CD14-positive monocyte (primary cell): ENCODE results near the gene GLA. TPM values are rescaled to one million over a fixed set of nuclear protein-coding genes. Genes with fewer than 3 reads are reported as not detected.
A peak's percentile ranks its signal among the peaks of the same experiment; 100 is the strongest.

Experiments
- DNase-seq, 3 donors: peaks; one replicate each; pipeline ENCODE4 v3.0.0-alpha.2; 2011 to 2022
- H2AFZ ChIP-seq: 2 replicates; pipeline ENCODE4 v1.6.0; 2012; ENCODE audit warnings: mild to moderate bottlenecking, low read depth, low read length, inconsistent platforms; ENCODE audit not compliant: insufficient read depth, poor library complexity, severe bottlenecking
- H3K27ac ChIP-seq, 2 donors: 1 replicate in 1 of 2; 2 replicates in 1 of 2; pipeline ENCODE4 v1.5.1; 2012 to 2013; ENCODE audit warnings: low read length in 2 of 2, control low read depth in 1 of 2, inconsistent platforms in 1 of 2, low read depth in 1 of 2, mild to moderate bottlenecking in 1 of 2
- H3K27me3 ChIP-seq, 2 donors: one replicate each; pipeline versions ENCODE4 v1.6.0 to v1.6.1; 2011 to 2013; ENCODE audit warnings: low read length in 2 of 2; ENCODE audit not compliant: control insufficient read depth in 2 of 2, insufficient read depth in 2 of 2
- H3K36me3 ChIP-seq, 2 donors: replicated peaks in 1 of 2; 1 replicate in 1 of 2; 2 replicates in 1 of 2; pipeline versions ENCODE4 v1.5.1 to v1.6.1; 2012 to 2013; ENCODE audit warnings: low read length in 2 of 2, control low read depth in 1 of 2, inconsistent platforms in 1 of 2, mild to moderate bottlenecking in 1 of 2; ENCODE audit not compliant: insufficient read depth in 2 of 2, control insufficient read depth in 1 of 2
- H3K4me1 ChIP-seq, 2 donors: 1 replicate in 1 of 2; 2 replicates in 1 of 2; pipeline versions ENCODE4 v1.5.1 to v1.6.1; 2012 to 2013; ENCODE audit warnings: low read length in 2 of 2, control low read depth in 1 of 2, inconsistent platforms in 1 of 2, mild to moderate bottlenecking in 1 of 2, moderate library complexity in 1 of 2; ENCODE audit not compliant: insufficient read depth in 2 of 2, control insufficient read depth in 1 of 2
- H3K4me2 ChIP-seq: replicated peaks from 2 replicates; pipeline ENCODE3; 2012; ENCODE audit warnings: low read length, moderate library complexity, mild to moderate bottlenecking; ENCODE audit not compliant: poor library complexity, severe bottlenecking; ENCODE audit errors: extremely low read depth
- H3K4me3 ChIP-seq, 3 experiments: fragments of 200-600 bp in 1 of 3; sonication (generic) in 1 of 3; replicated peaks in 1 of 3; 1 replicate in 2 of 3; 2 replicates in 1 of 3; pipeline ENCODE4 v1.5.1; 2011 to 2013; ENCODE audit warnings: low read length in 3 of 3, mild to moderate bottlenecking in 3 of 3, control low read depth in 2 of 3, low read depth in 2 of 3, inconsistent platforms in 1 of 3, moderate library complexity in 1 of 3
- H3K79me2 ChIP-seq: 2 replicates; pipeline ENCODE4 v1.6.0; 2012; ENCODE audit warnings: mild to moderate bottlenecking, control low read depth, inconsistent platforms, low read length, moderate library complexity; ENCODE audit not compliant: insufficient read depth
- H3K9ac ChIP-seq: 2 replicates; pipeline ENCODE4 v1.6.0; 2017; ENCODE audit warnings: low read length, mild to moderate bottlenecking; ENCODE audit not compliant: insufficient read depth, poor library complexity, severe bottlenecking
- H3K9me3 ChIP-seq, 2 donors: replicated peaks in 1 of 2; 1 replicate in 1 of 2; 2 replicates in 1 of 2; pipeline versions ENCODE4 v1.5.1 to v1.6.1; 2012 to 2013; ENCODE audit warnings: low read length in 2 of 2, control low read depth in 1 of 2; ENCODE audit not compliant: control insufficient read depth in 1 of 2, insufficient read depth in 1 of 2
- H4K20me1 ChIP-seq: 2 replicates; pipeline ENCODE4 v1.6.0; 2012; ENCODE audit warnings: mild to moderate bottlenecking, low read length, control low read depth, moderate library complexity; ENCODE audit not compliant: insufficient read depth
- H3K27ac Mint-ChIP-seq, 7 donors: one replicate each; pipeline ENCODE4 v1.8.0; 2020; ENCODE audit warnings: mild to moderate bottlenecking in 7 of 7, mixed read lengths in 7 of 7, moderate library complexity in 6 of 7, inconsistent platforms in 2 of 7
- H3K27me3 Mint-ChIP-seq, 3 donors: one replicate each; pipeline ENCODE4 v1.8.0; 2021 to 2022; ENCODE audit warnings: low read depth in 3 of 3, mild to moderate bottlenecking in 3 of 3, mixed read lengths in 3 of 3, moderate library complexity in 3 of 3, inconsistent platforms in 1 of 3
- H3K36me3 Mint-ChIP-seq, 2 donors: one replicate each; pipeline ENCODE4 v1.8.0; 2020; ENCODE audit warnings: mixed read lengths in 2 of 2, inconsistent platforms in 1 of 2, mild to moderate bottlenecking in 1 of 2
- H3K4me1 Mint-ChIP-seq: one replicate; pipeline ENCODE4 v1.8.0; 2020; ENCODE audit warnings: mild to moderate bottlenecking, mixed read lengths
- H3K4me3 Mint-ChIP-seq, 2 donors: one replicate each; pipeline ENCODE4 v1.8.0; 2020; ENCODE audit warnings: mild to moderate bottlenecking in 2 of 2, mixed read lengths in 2 of 2, moderate library complexity in 1 of 2
- H3K9me3 Mint-ChIP-seq, 7 donors: one replicate each; pipeline ENCODE4 v1.8.0; 2020 to 2022; ENCODE audit warnings: mixed read lengths in 7 of 7, mild to moderate bottlenecking in 6 of 7, moderate library complexity in 6 of 7, inconsistent platforms in 2 of 7
- WGBS: methylation state at CpG from one replicate; pipeline ENCODE4 v1.1.5; 2013; ENCODE audit warnings: missing lambda C conversion rate; ENCODE audit not compliant: insufficient coverage; 5-methylcytosine and 5-hydroxymethylcytosine counted together
- intact Hi-C, 2 donors: fragments of 100-400 bp; cut with micrococcal nuclease; formaldehyde crosslinking; loops; one replicate each; pipeline versions ENCODE4 v1.15.0 to v1.15.1; 2023
- polyA plus RNA-seq, 3 donors: library from polyadenylated mRNA; depleted of rRNA in 1 of 3; unstranded in 2 of 3; stranded (reverse) in 1 of 3; fragments of 300-500 nt in 2 of 3; fragments of >200 nt in 1 of 3; fragmentation: Illumina TruSeq in 2 of 3; gene quantifications; 1 replicate in 2 of 3; 2 replicates in 1 of 3; pipeline ENCODE4 v1.2.3, GENCODE V29; 2012 to 2021
- TF ChIP-seq, protein P1 (sequence below): fragments of 200-600 bp; IDR thresholded peaks from one replicate; pipeline ENCODE4 v1.8.0; 2022; ENCODE audit warnings: antibody characterized with exemption, mild to moderate bottlenecking

Gene GLA
- polyA plus RNA-seq, 3 donors: 64.0 to 101 (median 80.0) TPM

DNA sequence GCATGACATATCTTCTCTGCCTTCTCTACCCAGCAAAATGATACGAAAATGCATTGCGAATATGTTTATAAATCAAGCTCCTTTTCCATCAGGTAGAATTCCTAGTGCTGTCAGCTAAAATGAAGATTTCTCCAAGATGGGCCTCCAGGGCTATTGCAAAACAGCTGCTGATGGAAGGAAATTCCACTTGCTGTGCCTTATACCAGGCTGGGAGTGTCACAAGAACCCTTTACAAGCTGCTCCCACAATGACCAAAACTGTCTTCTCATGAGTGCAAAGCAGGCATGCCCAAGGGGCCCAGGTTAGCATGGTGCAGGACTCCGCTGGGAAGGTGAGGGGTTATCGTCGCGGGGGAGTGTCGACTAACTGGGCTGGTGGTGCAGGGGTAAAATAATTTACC is 9.0 kb upstream of the GLA start:
- no peak for DNase-seq
- peaks cover 32% of the 10 kb centered on the region for H3K4me1 Mint-ChIP-seq
- WGBS: no CpG with 5 or more reads among the region's 7 CpGs

GRCh38 chrX:101415180-101416145 is 7.7 kb upstream of the GLA start:
- Histone ChIP-seq H2AFZ (no peak overlapping the region), H3K27me3 (no peaks in the 10 kb centered on the region), H3K9ac (no peak overlapping the region), H3K4me3 (no peak overlapping the region), H3K9me3 (no peaks in the 10 kb centered on the region), H3K4me2 (no peak overlapping the region), H3K27ac (no peak overlapping the region), H3K36me3 (peaks cover 8 to 18% of the 10 kb centered on the region in 2 donors), H3K79me2 (peaks cover 27% of the 10 kb centered on the region), H3K4me1 (peaks cover 21 to 30% of the 10 kb centered on the region in 2 donors), H4K20me1 (no peaks in the 10 kb centered on the region)
- TF ChIP-seq, protein P1, sequence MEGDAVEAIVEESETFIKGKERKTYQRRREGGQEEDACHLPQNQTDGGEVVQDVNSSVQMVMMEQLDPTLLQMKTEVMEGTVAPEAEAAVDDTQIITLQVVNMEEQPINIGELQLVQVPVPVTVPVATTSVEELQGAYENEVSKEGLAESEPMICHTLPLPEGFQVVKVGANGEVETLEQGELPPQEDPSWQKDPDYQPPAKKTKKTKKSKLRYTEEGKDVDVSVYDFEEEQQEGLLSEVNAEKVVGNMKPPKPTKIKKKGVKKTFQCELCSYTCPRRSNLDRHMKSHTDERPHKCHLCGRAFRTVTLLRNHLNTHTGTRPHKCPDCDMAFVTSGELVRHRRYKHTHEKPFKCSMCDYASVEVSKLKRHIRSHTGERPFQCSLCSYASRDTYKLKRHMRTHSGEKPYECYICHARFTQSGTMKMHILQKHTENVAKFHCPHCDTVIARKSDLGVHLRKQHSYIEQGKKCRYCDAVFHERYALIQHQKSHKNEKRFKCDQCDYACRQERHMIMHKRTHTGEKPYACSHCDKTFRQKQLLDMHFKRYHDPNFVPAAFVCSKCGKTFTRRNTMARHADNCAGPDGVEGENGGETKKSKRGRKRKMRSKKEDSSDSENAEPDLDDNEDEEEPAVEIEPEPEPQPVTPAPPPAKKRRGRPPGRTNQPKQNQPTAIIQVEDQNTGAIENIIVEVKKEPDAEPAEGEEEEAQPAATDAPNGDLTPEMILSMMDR: peak; percentile 63
- Mint-ChIP-seq H3K4me3 (peak overlapping the region in 1 of 2 donors; percentile 16), H3K9me3 (peaks cover 0 to 2% (median 0%) of the 10 kb centered on the region in 7 donors), H3K27ac (peak overlapping the region in 3 of 7 donors; percentile 33 to 42 (median 37)), H3K36me3 (peaks cover 24 to 27% of the 10 kb centered on the region in 2 donors), H3K27me3 (peaks cover 0 to 14% (median 0%) of the 10 kb centered on the region in 3 donors), H3K4me1 (peaks cover 37% of the 10 kb centered on the region)
- WGBS: no CpG with 5 or more reads among the region's 12 CpGs
- intact Hi-C loops: loop anchor here in 1 of 2 donors (5.0 kb wide), 1 partner anchor 182 kb away; no protein-coding TSS in a partner anchor
- DNase-seq: peak; percentile 42 to 73 (median 62)

More for the DNA sequence above, 9.0 kb upstream of the GLA start:
- intact Hi-C loops: loop anchor here in 1 of 2 donors (5.0 kb wide), 1 partner anchor 181 kb away; no protein-coding TSS in a partner anchor
- no peak overlapping the region for H3K27ac Mint-ChIP-seq
- Histone ChIP-seq H4K20me1 (no peaks in the 10 kb centered on the region), H3K9ac (no peak overlapping the region), H3K27me3 (no peaks in the 10 kb centered on the region), H2AFZ (peak overlapping the region; percentile 84), H3K79me2 (peaks cover 15% of the 10 kb centered on the region), H3K27ac (no peak overlapping the region), H3K4me2 (no peak overlapping the region), H3K4me3 (no peak overlapping the region), H3K36me3 (peaks cover 8 to 18% of the 10 kb centered on the region in 2 donors), H3K4me1 (peaks cover 18 to 20% of the 10 kb centered on the region in 2 donors), H3K9me3 (no peaks in the 10 kb centered on the region)
- H3K36me3 Mint-ChIP-seq: peaks cover 32 to 33% of the 10 kb centered on the region in 2 donors
- H3K4me3 Mint-ChIP-seq: no peak overlapping the region
- TF ChIP-seq, protein P1: no peak
- H3K9me3 Mint-ChIP-seq: peaks cover 0 to 2% (median 0%) of the 10 kb centered on the region in 7 donors
- H3K27me3 Mint-ChIP-seq: peaks cover 0 to 14% (median 0%) of the 10 kb centered on the region in 3 donors
